HG03066 (cell line): ENCODE results near the gene ZNRF3.
A peak's percentile ranks its signal among the peaks of the same experiment; 100 is the strongest.

Experiments used
- ATAC-seq: cut with Tn5 transposase; IDR thresholded peaks from one replicate; pipeline ENCODE4 v1.9.1; 2021; ENCODE audit warnings: low read depth; ENCODE audit not compliant: unreplicated experiment

The ZNRF3 gene

DNA sequence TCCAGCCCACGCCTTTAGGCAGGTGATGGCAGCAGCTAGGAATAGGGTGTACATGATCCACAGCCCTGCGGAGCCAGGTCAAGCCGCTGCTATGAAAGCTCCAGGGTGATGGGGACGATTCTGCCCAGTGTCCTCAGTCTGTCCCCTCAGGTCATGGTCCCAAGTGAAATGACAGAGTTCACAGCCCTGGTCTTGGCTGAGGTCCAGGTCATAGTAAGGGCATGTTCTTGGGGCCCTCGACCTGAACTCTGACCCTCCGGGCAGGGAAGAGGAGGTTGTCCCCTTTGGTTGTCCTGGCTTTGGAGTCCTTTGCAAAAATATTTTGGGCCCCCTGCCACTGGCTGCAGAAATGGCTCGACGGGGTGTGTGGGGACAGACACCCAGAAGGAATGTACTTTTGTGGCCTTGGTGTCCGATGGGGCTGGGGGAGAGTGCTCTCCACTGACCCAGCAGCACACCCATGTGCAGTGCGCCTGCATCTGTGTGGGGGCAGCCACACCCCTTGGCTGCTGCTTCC lies 170.9 kb downstream of the ZNRF3 start:
- no peak for ATAC-seq

DNA sequence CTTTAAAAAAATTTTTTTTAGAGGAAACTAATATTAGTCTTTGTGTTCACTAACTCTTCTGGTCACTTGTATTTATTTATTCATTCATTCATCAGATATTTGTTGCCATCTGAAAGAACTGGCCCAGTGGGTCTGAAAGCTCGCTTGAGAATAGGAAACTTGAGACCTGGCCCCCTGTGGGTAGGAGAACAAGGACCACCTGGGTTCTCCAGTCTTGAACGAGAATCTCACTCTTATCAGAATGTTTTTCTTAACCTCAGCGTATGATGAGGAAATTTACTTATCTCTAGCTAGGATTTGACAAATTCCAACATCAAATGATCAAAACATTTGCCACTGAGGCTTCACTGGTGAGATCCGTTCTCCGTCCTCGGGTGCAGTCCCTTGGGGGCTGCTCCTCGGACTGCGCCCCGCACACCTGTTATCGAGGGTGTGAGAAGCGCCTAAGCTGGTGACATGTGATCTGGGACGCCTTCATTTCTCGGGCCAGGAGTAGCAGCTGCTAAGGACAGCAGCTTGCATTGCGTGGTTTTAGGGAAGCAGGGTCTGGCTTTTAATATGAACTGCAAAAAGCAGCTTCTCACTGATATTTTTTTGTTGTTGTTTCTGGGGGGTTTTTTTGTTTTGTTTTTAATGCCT lies 171.9 kb downstream of the ZNRF3 start:
- ATAC-seq: no peak

DNA sequence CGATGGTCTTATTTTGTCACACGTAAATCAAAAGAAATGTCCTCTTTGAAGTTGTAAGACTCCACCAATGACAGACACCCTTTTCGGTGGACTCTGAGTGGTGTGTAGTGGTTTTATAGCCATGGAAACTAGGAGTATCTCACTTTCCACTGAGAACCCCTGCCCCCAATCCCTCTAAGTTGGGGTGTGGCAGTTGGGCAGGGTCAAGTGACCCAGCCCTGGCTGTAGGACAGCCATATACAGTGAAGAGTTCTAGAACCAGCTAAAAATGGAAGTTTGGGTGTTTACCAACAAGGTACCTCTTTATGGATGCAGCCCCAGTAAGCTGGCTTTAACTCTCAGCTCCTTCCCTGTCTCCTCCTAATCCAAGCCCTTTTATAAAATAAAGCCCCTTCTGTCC lies 173.1 kb downstream of the ZNRF3 start:
- no peak for ATAC-seq

DNA sequence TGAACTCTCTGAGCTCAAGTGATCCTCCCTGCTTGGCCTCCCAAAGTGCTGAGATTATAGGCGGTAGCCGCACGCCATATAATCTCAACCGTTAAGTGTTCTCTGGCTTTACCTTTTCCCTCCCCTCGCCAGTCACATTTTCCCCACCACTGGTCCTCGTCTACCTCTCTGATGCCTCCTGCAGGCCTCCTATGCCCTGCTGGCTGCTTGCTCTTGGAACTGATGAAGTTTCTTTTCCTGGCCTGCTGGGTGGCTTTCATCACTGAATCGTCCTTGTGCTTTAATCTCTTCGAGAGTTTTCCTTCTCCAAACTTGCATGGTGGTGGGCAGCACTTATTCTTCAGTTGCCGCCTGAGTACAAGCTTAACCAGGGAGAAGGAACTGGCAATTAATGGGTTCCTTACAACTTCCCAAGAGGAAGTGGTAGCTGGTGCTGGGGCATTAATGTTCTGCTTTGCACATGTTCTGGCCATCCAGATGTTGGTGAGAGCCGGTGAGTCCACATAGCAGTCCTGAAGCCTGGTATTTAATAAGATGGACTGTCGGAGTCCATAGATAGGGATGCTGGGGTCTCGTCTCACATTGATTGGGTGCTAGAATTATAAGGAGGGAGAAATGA lies 177.0 kb downstream of the ZNRF3 start:
- no peak for ATAC-seq

DNA sequence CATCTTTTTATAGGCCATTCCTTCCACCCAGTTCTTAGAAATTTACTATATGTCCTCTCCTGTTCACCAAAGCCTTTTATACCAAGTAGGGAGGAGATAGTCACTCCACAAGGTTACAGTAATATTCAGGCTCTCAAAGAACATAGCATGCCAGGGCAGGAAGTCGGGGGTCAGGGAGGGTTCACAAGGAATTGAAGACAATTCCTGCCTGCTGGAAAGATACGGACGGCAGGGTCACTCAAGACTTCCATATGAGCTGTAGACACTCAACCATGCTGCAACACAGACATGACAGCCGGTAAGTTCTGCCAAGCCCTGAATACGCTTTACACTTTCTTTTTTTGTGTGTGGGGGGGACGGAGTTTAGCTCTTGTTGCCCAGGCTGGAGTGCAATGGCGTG lies 177.6 kb downstream of the ZNRF3 start:
- no peak for ATAC-seq

DNA sequence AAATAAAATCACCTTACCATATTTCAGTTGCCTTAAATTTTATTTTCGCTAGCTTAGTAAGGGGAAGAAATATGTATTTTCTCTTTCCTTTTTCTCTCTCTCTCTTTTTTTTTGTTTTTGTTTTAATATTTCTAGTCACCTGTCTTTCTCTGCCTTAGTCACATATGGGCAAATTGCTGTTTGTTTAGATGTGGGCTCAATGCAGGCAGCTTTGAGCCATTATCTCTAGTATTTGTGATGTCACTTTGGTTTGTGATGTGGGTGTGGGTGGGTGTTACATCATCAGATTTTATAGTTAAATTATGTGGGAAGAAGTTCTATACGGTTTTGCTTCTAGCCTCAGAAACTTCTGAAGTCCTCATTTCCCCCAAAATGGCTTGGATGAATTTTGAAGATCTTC lies 178.4 kb downstream of the ZNRF3 start, which contains the start of gene C22orf31:
TSS of gene C22orf31 (minus strand) at position 59 of the 400 bp plus-strand sequence. CDS start at position 20, 39 bp downstream.
- ATAC-seq: no peak

DNA sequence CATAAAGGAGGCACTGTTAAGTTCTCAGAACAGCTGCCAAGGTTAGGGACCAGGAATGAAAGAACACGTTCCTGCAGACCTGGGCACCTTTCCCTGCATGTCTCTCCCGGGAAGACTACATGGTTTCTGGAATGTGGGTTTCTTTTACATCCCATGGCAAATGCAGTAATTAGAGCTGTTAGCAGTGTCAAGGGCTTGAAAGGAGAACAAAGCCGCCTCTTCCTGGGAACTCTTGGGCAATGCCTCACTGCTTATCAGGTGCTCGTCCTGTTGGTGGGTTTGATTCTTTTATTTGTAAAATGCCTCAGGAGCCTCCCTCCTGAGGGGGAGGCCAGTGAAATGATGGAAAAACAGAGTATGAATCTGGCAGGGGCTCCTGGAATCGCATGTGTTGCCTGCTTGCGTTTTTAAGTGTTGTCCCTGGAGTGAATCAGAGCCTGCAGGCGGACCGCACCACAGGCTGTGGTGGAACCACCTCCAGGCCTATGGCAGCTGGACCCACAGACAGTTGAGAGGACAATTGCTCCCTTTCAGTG lies 179.0 kb downstream of the ZNRF3 start:
- ATAC-seq: no peak

DNA sequence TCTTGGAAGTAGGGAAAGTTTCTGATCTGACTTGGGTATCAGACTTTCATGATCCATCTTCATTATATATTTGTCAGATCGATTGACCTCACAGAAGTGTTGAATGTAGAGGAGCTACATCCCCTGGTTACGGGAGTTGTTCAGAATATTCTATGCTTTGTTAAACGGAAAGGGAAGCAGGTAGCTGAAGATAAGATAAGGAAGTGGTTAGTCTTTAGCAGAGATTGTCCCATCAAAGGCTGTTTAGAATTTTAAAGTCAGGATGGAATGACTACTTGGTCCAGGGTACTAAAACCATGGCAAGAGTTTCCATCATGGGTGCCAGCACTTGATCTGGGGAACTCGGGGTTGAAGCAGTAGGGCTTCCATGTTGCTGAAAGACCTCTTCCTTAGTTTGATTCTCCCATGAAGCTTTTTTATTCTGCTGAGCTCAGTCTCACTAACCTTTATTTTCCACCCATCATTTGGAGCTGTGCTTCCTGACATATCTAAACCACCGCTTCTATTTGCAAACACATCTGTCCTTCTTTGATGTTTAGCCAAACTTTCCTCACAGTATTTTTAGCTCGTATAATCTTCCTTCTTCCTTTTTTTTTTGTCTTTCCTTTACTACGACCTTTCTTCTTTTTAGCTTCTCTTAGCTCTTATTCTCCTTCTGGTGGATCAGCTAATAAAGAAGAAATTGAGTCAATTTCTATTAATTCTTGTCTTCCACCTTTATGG lies 182.3 kb downstream of the ZNRF3 start:
- no peak for ATAC-seq

DNA sequence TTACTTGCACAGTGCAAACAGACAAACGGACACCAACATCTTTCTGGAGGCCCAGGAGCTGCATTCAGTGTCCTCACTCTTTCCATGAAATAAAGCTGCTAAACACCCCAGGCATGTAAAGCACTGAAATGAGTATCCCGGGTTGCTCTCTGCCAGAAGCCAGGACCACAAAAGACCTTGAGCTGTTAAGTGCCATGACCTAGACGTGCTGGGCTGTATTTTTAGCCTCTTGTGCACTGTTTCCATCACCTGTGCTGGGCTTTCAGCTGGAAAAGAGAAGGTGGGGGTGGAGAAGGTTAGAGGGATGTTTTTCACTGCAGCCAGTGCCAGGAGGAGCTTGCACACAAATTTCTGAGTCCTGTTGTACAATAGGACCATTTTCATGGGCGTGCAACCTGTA lies 186.1 kb downstream of the ZNRF3 start:
- no peak for ATAC-seq

DNA sequence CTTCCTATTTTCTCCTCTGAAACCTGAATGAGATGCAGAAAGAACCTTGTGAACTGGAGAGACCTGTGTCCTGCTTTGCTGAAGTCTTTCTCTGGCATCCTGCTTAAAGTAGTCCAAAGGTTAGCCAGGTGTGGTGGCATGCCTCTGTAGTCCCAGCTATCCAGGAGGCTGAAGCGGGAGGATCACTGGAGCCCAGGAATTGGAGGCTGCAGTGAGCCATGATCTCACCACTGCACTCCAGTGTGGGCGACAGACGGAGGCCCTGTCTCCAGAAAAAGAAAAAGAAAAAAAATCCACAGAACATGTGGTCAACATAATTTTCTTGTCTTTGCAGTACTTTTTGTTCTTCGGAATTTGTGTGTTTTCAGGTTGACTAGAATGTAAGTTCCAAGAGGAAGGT lies 187.1 kb downstream of the ZNRF3 start:
- ATAC-seq: no peak

DNA sequence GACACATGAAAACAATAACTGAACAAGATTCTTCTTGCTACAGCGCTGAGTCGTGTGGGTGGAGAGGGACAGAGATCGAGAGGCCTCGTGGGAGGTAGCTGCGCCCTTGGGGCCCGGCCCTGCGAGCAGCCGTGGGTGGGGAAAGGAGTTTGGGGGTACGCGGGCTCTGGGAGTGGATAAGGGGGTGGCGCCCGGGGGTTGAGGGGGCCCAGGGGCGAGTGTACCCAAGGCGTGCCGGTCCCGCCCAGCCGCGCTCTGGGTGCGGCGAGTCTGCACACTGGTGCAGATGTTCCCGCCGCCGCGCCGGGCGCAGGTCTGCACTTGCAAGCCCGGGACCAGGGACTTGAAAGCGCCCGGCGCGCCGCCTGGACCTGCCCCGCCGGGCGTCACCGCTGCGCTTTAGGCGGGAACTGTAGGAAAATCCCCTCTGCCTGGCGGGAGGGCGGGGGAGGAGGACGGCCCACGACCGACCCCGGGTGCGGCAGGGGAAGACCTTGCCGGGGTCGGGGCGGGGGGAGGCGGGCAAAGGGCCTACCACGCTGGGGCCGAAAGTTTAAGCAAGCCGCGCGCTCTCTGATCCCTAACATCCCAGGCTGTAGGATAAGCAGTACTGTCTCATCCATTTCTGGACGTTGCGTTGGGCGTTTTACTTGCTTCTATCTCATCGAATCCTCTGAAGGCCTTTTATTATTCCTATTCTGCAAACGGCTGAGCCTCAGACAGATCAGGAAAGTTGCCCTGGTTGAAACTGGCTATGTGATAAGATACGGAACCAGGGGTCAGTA lies 188.1 kb downstream of the ZNRF3 start:
- no peak for ATAC-seq

DNA sequence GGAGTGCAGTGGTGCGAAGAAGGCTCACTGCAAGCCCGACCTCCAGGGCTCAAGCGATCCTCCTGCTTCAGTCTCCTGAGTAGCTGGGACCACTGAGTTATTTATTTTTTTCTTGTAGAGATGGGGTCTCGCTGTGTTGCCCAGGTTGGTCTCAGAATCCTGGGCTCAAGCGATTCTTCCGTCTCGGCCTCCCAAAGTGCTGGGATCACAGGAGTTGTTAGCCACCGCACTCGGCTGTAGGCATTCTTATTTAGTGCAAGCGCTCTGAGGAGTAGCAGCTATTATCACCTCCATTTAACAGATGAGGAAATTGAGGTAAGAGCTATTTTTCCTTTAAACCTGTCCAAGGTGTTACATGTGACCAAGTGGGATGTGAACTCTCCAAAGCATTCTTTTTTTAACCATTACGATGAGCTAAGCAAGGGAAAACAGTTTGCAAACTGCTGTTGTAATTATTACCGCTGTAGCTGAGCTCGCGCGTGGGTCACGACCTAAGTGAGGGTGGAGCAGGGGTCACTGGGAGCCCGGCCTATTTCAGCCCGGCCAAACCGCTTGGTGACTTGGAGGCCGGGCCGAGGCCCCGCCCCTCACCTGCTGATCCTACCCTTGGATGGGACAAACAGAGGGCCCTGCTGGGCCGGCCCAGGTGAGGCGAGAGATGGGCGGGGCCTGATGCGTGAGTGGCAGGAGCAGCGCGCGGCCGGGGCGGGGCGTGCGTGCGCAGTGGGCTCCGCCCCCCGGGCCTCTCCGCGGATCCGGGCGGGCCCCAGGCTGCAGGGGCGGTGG lies 189.0 kb downstream of the ZNRF3 start:
- ATAC-seq: peak; percentile 80

DNA sequence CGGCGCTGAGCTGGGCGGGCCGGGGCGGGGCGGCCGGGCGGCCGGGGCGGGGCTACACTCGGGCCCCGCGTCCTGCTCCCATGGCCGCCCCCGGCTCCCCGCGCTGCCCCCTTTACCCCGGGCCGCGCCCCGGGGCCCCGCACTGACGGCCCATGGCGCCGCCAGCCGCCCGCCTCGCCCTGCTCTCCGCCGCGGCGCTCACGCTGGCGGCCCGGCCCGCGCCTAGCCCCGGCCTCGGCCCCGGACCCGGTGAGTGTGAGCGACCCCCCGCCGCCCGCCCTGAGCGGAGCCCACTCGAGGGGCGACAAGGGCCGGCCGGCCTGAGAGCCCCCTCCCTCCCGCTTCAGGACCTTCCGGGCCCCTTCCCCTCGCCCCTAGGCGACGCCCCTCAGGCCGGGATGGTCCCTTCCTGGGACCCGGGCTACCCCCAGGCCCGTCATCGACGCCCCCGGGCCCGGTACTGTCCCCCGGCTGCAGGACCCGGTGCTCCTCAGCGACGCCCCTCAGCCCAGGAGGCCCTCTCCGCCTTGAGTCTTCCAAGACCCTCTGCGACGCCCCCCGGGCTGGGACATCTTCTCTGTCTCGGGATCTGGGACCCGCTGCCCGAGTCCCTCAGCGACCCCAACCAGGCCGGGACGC lies 189.7 kb downstream of the ZNRF3 start, which contains the start of gene KREMEN1:
TSS of gene KREMEN1 (plus strand) at position 57 of the 639 bp plus-strand sequence. CDS start at position 153, 96 bp downstream.
- ATAC-seq: no peak

DNA sequence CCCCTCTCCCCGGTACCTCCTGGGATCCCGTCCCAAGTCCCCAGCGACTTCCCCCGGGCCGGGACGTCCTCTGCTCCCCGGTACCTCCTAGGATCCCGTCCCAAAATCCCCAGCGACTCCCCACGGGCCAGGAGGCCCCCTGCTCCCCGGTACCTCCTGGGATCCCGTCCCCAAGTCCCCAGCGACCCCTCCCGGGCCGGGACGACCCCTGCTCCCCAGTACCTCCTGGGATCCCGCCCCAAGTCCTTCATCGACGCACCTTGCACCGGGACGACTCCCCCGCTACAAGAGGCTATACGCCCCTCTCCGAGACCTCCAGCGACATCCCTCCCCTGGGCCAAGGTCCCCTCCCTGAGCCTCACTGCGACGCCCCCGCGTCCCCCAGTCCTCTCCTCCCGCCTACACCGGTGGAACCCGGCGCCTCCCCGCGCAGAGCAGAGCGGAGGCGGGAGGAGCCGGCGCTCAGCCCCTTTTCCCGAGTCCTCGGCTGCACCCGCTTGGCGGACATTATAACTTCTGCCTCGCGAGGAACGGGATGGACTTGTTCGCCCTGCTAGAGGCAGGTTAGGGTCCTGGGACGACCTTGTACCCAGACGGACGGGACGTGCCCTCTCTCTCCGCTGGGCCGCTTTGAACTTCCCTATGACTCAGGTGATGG lies 190.4 kb downstream of the ZNRF3 start:
- no peak for ATAC-seq

DNA sequence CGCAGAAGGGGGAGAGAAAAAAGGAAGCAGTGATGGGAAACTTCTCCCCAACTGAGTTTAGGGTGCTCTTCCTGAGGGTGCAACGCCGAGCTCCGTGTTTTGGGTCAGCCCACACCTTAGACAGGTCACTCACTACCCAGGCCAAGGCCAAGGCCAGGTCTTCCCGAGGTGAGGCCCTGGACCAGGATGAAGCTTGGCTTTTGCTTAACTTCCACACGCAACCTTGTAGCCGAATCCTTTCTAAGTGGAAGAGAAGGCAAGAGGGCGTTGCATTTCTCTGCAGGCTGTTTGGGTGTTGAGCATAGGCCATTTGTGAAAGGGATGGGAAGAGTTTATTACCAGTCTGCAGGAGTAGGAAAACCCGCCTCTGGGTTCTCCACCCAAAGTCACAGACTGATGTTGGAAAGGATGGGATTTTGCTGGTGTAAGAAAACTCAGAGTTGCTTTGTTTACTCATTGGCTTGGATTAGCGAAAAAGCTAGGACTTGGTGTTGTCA lies 191.0 kb downstream of the ZNRF3 start:
- ATAC-seq: no peak

DNA sequence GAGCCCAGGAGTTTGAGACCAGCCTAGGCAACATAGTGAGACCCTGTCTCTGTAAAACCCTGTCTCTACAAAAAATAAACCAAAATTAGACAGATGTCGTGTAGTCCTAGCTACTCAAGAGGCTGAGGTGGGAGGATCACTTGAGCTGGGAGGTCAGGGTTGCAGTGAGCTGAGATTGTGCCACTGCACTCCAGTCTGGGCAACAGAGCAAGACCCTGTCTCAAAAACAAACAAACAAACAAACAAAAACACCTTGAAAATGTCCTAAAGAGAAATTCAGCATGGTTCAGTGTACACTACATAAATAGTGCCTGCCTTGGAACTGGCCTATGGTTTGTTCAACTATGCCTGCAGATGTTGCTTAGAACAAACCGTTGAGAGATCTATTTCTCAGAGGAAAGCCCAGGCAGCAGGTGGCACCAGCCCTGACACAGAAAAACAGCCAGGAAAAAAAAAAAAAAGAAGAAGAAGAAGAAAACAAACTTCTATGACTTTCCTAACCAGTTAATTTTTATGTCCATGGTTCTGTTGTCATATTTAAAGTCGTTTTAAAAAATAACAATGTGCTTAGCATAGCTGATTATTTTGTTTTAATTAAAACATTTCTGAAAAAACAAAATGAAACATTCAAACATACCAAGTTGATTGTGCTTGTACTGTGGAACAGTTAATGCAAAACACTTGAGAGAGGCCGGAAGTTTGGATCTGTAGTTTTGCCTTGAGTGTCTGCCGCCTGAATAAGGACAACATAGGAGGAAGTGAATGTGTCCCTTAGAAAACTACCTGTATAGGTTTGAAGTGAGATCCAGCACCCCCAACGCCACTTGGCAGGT lies 194.9 kb downstream of the ZNRF3 start:
- ATAC-seq: no peak

DNA sequence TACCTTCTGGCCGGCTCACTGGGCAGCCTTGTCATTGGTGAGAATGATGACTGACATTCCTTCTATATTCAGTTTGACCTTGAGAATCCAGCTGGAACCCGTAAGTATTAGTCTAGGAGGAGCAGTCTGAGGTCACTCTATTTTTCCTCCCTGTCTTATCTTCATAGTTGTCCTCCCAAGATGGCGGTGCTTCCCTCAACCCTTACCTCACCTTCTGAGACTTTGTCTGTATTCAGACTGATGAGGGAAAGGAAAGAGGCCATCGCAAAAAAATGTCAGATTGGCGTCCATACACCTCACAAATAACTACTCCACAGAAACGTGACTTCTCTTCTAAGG lies 195.5 kb downstream of the ZNRF3 start:
- ATAC-seq: no peak
